ENCODE data around the gene DHX57. TPM values are rescaled to one million over a fixed set of nuclear protein-coding genes. Genes with fewer than 3 reads are reported as not detected.

The DHX57 gene
- total and polyA plus RNA-seq, 2 experiments from 2014 or later: 13.3 to 32.9 TPM

- Histone ChIP-seq H3K27ac (ENCODE audit: low read depth) (no peak overlapping the region), H3K4me2 (no peak overlapping the region), H3K36me3 (ENCODE audit: insufficient read depth) (no peaks in the 10 kb centered on the region), H3K9me2 (ENCODE audit: insufficient read depth) (no peaks in the 10 kb centered on the region), H2AFZ (no peak overlapping the region), H3K4me1 (ENCODE audit: insufficient read depth) (no peaks in the 10 kb centered on the region), H3K4me3 (no peak overlapping the region), H4K20me1 (replicated peaks; ENCODE audit: insufficient read depth) (no peaks in the 10 kb centered on the region), H3K79me2 (replicated peaks; ENCODE audit: insufficient read depth) (no peaks in the 10 kb centered on the region), H3K27me3 (ENCODE audit: insufficient read depth) (no peaks in the 10 kb centered on the region), H3F3A (replicated peaks; ENCODE audit: low read depth) (no peaks in the 10 kb centered on the region)
- ATAC-seq: no peak
- Mint-ChIP-seq H3K4me1 (no peaks in the 10 kb centered on the region), H3K27ac (no peak overlapping the region), H3K27me3 (ENCODE audit: insufficient read depth, low read depth, poor library complexity) (peaks cover 4% of the 10 kb centered on the region), H3K4me3 (no peak overlapping the region), H3K36me3 (ENCODE audit: low read depth) (no peaks in the 10 kb centered on the region), H3K9me3 (no peaks in the 10 kb centered on the region)
- no peak for DNase-seq (ENCODE audit: low spot score)
- TF ChIP-seq POLR2AphosphoS5 (IDR thresholded peaks at IDR 0.05; ENCODE audit: low read depth) (no peak), STAT1 (IDR thresholded peaks at IDR 0.05; ENCODE audit: unreplicated experiment) (no peak), CREB1 (CRISPR knock-in tag; IDR thresholded peaks at IDR 0.05; ENCODE audit: low read depth) (no peak), ZNF462 (CRISPR knock-in tag; IDR thresholded peaks at IDR 0.05) (no peak), ETS1 (IDR thresholded peaks at IDR 0.05) (no peak), JUNB (IDR thresholded peaks at IDR 0.05; ENCODE audit: unreplicated experiment) (no peak), NANOG (IDR thresholded peaks at IDR 0.05; ENCODE audit: borderline replicate concordance) (no peak), ZNF331 (CRISPR knock-in tag; IDR thresholded peaks at IDR 0.05; ENCODE audit: low read depth) (no peak), REST (IDR thresholded peaks at IDR 0.05; ENCODE audit: unreplicated experiment) (no peak), CTCF (conservative IDR thresholded peaks at IDR 0.05; ENCODE audit: low read depth in 2 of 2) (no peak)
Observed at GRCh38 chr2:38912619-38913018, 36.9 kb upstream of the DHX57 start.

Data from GM23338 (cell line).